GM19193 (cell line): ENCODE data around the gene TMEM163.

Experiments
- POLR2A ChIP-seq: IDR thresholded peaks from 4 replicates; pipeline ENCODE4 v1.6.1; 2011; ENCODE audit not compliant: insufficient read depth, insufficient read length; ENCODE audit errors: extremely low read depth

TMEM163 gene

DNA sequence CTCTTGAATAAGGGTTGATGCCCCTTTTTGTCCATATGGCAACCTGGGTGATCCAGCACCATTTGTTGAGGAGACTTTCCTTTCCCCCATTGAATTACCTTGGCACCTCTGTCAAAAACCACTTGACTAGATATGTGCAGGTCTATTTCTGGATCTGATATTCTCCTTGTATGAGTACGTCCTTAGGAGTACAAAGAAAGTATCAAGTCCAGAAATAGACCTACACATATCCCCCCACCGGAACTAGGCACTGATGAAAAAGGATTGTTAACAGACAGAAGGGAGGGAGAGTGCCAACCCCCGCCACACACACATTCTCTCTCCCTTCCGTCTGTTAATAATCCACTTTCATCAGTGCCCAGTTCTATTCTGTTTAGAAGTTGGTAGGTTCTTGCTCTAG is 225.0 kb downstream of the TMEM163 start:
- TF ChIP-seq POLR2A = no peak

DNA sequence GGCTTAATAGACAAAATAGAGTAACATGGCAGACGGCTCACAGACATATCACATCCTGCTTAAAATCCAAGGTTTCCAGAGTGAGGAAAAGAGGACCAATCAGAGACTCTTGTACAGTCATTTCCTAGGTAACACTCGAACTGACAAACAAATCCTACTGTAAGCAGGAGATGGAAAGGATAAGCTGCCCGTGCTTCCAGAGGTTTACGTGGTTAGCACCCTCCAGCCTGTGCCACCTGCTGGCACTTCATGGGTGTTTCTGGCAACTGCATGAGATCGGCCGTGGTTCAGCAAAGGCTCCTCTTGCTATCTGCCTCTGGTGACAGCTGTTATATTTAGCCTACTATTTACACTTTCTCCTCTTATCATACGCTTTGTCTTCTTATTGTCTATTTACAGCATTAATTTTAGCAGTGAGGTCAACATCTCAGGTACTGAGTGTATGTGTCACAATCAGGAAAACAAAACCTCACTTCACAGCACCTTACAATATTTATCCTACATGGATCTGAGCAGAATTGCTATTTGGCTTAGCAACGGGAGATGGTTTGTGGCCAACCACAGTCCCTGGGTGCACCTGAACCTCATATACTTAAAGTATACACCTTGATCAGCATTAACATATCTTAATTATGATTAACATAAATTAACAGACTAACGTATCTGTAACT is 226.9 kb downstream of the TMEM163 start:
- TF ChIP-seq POLR2A = no peak

DNA sequence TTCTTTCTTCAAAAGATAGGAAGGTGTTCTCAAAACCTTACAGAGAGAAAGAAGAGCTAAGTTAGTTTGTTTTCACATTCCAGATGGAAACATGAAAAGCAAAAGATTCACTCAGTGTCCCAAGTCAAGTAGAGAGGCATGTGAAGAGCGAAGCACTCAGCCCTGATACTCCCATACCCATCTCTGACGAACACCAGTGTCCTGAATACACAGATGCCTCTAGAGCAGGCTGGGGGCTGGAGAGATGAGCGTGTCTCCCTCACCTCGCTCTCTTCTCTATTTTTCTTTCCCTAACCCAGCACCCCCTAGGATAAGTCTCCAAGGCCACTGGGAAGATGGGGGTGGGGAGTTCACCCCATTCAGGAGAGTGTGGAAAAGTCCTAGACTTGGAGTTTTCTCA is 227.8 kb downstream of the TMEM163 start:
- TF ChIP-seq POLR2A = no peak

DNA sequence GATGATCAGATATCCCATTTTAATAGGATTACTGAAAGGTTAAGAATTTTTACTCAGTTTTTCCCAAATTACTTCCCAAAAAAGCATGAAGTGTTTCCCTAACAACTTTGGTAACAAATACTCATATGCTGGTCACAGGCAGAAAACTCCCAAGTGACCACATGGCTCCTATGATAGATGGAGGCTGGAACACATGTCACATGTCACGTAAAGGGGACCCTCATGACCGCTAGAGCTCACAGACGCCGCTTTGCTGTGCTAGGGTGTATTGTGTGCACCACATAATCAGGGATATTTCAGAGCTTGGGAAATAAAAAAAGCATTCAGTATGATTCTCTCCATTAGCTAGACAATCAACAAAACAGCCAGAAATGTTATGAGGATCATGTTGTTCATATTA is 228.2 kb downstream of the TMEM163 start:
- no peak for TF ChIP-seq POLR2A

DNA sequence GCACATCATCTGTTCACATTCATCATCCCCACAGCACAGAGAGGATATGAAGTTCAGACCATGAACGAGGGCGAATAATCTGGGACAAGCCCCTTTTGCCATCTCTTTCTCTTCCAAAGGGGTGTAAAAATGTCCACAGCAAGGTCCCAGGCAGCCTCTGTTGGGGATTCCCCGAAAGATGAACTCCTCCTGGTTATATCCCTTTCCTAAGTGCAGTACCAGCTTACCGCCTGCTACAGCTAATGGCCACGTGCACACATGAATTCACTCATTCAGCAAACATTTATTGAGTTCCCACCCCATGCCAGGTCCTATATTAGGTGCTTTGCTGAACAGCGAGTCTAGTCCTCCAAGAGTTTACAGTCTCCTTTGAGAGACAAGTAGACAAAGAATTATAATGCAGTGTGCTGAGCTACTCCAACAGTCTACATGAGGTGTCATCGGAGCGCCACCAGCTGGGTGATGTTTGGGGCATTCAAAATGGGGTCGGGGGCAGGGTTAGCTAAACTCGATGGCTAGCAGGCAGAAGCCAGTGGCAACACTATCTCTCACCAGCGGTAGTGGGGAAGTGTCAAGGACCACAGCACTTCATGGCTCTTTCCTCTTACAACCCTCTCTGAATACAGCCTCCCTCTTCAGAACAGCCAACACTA is 228.9 kb downstream of the TMEM163 start:
- no peak for TF ChIP-seq POLR2A

DNA sequence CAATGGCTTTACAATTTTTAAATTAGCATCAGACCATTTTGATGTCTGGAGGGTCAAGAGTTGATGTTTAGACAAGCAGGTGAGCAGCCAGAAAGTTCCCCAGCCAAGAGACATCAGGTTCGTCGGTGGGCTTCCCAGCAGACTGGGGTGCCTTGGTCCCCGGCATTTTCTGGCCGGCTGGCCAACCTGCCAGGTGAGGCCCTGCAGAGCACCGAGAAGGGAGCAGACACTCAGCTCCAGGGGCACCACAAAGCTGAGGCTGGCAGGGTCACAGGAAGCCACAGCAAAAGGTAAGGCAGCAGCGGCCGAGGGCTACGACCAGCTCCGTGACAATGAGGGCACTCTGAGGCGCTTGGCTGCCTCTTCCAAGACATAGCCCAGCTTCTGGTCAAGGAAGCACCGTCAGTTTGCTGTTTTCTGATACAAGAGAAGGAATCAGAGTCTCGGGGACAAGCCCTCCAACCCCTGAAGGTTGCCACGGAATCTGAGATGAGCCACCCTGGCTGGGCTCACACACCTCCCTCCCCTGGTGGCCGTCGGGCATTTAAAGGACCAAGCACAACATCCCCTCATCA is 235.9 kb downstream of the TMEM163 start:
- no peak for TF ChIP-seq POLR2A

DNA sequence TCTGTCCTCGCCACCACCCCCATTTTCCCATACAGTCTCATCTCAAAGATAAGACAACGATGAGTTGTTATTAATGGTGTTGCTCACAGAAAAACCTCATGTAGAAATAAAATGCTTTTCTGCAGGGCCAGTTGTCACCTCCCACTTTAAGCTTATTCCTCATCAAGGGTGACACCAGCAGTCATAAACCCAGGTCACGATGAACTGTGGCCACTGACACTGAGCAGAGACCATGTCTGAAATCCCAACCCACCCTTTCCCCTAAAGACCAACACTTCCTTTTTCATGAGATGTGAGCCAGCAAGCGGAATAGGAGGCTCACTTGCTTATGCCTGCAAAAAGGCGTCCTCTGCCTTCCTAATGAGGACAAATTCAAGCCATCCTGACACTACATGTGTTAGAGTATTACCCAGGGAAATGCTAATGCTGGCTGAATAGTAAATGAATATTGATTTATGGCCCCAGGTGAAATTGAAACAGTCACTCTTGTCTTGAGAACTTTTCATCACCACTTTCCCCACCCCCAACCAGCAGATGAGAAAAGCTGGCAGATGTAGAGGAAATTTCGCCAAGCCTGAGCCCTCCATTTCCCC is 236.6 kb downstream of the TMEM163 start:
- TF ChIP-seq POLR2A = no peak

DNA sequence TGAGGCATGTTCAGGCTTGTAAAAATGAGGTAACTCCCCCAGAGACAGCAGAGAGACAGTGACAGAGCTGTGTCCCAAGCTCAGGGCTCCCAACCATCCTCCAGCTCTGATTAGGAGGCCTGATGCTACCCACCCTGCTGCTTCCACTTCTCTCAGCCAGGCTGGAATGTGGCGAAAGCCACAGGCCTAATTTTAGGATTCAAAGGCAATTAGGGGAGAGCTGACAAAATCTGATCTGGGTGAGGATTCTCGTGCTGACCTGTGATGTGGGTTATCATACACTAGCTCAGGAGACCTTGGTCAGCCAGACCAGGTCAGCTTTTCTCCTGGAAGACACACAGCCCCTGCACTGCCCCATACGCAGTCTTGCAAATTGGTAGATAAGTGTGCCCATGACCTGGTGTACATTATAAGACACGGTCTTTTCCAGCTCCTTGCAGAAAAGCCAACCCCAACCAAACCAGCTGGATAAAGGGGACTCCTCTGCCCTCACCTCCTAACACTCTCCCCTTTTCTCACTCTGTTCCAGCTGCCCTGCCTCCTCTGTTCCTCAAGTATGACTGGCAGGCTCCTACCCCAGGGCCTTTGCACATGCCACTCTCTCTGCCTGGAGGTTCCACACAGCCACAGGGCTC is 239.0 kb downstream of the TMEM163 start:
- no peak for TF ChIP-seq POLR2A

DNA sequence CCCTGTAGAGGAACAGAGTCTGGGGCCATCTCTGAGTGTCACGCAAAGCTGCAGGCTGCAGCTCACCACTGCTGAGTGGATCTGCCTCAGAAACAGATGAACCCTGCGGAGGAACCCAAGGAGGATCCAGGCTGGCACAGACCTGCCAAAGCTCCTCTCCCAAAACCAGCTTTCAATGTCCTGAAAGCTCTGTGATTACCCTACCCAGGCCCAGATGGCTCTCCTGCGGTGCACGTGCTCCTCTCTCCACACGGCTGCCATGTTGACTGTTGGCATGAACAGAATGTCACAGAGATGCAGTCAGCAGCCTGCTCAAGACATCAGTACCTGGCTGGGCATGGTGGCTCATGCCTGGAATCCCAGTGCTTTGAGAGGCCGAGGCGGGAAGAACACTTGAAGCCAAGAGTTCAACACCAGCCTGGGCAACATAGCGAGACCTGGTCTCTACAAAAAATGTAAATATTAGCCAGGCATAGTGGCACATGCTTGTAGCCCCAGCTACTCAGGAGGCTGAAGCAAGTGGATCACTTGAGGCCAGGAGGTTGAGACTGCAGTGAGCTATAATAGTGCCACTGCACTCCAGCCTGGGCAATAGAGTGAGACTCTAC is 248.1 kb downstream of the TMEM163 start:
- TF ChIP-seq POLR2A = no peak

DNA sequence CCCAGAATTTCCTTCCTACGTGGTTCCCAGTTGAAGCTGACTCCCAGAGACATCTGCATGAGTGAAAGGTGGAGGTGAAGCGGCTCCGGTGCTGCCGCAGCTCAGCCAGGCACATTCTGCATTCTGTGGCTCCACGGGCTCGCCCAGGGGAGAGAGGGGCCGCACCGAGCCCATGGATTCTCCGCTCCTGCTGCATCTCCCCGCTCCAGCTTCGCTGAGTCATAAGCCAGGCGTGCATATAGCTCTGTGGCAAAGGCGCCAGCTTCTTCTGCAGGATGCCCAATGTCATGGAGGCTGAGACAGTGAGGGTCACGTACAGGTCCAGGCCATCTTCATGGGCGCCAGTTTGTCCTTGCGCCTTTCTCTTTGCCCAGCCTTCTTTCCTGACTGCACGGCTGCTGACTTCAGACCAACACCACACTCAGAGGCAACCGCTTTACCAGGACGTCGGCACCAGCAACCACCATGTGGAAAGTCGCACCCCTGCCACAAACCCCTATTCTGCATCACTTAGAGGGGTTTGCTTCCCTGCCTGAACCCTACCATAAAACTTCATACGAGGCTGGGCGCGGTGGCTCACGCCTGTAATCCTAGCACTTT is 249.2 kb downstream of the TMEM163 start:
- TF ChIP-seq POLR2A = no peak

DNA sequence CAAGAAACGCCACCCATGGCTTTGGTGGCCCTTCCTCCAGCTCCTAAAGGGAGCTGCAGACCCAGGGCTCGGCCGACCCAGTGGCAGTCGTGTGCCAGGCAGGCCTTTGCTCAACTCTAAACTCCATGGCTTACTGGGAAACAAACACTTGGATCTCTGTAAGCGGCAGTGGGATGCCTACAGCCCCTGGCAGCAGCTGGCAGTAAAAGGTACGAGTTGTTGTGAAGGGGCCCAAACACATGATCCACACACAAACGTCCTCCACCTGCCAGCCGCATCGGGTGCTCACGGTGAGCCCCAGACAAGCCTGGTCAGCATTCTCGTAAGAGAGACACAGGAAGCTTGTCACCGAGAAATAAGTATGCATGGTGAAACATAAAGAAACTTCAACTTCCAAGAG is 250.0 kb downstream of the TMEM163 start:
- no peak for TF ChIP-seq POLR2A

DNA sequence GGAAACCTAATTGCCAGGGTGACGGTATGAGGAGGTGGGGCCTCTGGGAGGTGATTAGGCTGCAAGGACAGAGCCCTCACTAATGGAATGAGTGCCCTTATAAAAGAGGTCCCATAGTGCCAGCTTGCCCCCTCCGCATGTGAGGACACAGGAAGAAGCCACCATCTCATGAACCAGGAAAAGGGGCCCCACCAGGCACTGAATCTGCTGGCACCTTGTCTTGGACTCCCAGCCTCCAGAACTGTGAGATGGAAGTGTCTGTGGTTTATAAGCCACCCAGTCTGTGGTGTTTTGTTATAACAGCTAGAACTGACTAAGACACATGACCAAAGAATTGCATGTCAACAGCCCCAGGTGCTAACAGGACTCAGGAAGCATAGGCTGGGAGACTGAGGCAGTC is 250.6 kb downstream of the TMEM163 start:
- TF ChIP-seq POLR2A = no peak

DNA sequence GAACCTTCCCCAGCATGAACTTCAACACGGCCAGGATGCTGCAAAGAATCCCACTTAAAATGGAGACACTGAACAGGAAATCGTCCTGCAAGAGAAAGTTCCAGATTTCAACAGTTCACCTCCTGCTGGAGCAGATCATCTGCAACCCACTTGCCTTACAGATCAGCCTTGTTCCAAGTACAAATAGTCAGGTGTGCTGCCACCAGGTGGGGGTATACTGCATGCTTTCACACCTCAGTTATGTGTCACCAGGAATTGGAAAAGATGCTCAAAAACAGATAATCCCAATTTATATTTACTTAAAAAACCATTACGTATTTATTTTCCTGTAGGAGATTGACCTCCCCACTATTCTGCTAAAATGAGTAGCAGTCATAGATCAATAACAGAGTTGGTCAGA is 252.7 kb downstream of the TMEM163 start:
- no peak for TF ChIP-seq POLR2A

DNA sequence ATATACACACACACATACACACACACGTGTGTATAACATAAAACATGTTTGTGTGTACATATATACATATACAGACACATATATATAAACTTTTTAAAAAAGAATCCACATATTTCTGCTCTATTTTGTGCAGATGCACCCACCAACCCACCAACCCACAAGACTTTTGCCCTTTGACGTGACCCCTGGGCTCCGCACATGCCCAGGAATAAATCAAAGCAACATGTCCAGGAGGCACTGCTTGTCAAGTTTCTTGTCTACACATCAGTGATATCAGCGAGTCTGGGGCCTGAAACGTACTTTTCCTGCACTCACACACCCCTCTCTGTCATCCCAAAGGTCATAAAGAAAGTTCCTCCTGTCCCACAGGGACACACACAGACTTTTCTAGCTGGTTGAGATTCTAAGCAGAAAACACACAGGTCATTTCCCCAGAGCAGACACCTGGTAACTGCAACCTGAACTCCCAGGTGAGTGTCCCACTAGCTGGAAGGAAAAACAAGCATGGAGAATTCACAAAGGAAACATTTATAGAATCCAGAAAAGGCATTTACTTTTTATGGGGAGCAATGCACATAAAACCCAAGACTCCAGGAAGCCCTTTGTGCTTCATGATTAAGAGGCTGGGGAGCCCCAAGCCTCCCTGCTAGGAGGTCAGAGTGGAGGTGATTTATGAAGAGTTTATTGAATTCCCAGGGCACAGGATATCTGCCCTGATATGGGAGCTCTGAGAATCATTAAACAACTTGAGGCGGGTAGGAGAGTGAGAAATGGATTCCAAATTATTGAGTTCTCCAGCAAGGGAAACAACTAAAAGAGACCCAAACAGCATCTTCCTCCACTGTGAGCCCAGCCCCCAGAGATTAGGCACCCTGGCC is 253.3 kb downstream of the TMEM163 start:
- TF ChIP-seq POLR2A = no peak

DNA sequence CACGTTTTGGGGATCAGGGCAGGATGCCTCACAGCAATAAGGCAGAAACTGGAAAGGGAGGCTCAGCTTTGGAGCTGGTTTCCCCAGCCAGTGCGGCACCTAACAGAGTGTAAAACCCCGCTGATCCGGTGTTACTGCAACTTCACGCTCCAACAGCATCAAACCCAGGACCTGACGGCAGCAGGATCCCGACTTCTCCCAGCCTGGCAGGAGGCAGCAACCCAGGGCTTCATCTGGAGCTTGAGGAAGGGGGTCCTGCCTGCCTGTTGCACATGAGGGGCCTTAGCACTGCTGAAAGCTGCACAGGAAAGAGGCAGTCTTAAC is 255.1 kb downstream of the TMEM163 start:
- no peak for TF ChIP-seq POLR2A
